ENCODE results near the gene C1orf116.

GRCh38 chr1:207020709-207021107, 11.8 kb downstream of the C1orf116 start:
- no peak for TF ChIP-seq CTCF (IDR thresholded peaks at IDR 0.05)
- no peak for TF ChIP-seq POLR2AphosphoS5 (IDR thresholded peaks at IDR 0.05; ENCODE audit: low read depth, low read length)
- no peak for TF ChIP-seq EP300 (IDR thresholded peaks at IDR 0.05; ENCODE audit: borderline replicate concordance in 1 of 2, low read depth in 1 of 2, low read length in 1 of 2)
- TF ChIP-seq SMC3 (IDR thresholded peaks at IDR 0.05; ENCODE audit: low read depth, low read length) = no peak
- TF ChIP-seq FOXM1 (IDR thresholded peaks at IDR 0.05; ENCODE audit: low read depth) = no peak
- no peak for TF ChIP-seq GABPA (IDR thresholded peaks at IDR 0.05; ENCODE audit: low read depth)

All from SK-N-SH (cell line).